Parathyroid adenoma (tissue), 2 donors: Measurements from ENCODE around the gene ANKRD44.

Source experiments
- H2AFZ ChIP-seq: fragments of 300-600 bp; sonication (generic); one replicate; pipeline ENCODE4 v1.7.0; 2017; ENCODE audit warnings: antibody characterized with exemption, mild to moderate bottlenecking
- H3K27ac ChIP-seq: fragments of 300-600 bp; sonication (generic); one replicate; pipeline ENCODE4 v1.7.0; 2017
- H3K27me3 ChIP-seq: fragments of 300-600 bp; sonication (generic); one replicate; pipeline ENCODE4 v1.7.0; 2017; ENCODE audit warnings: low read length; ENCODE audit not compliant: control insufficient read depth, insufficient read depth
- H3K36me3 ChIP-seq: fragments of 300-600 bp; sonication (generic); one replicate; pipeline ENCODE4 v1.7.0; 2017; ENCODE audit warnings: low read length; ENCODE audit not compliant: control insufficient read depth, insufficient read depth
- H3K4me1 ChIP-seq: fragments of 300-600 bp; sonication (generic); one replicate; pipeline ENCODE4 v1.7.0; 2017; ENCODE audit warnings: control low read depth
- H3K4me2 ChIP-seq: fragments of 300-600 bp; sonication (generic); one replicate; pipeline ENCODE4 v1.7.0; 2017; ENCODE audit warnings: low read length
- H3K4me3 ChIP-seq: fragments of 300-600 bp; sonication (generic); one replicate; pipeline ENCODE4 v1.7.0; 2017; ENCODE audit warnings: low read depth, low read length
- H3K79me2 ChIP-seq: fragments of 300-600 bp; sonication (generic); one replicate; pipeline ENCODE4 v1.7.0; 2017; ENCODE audit warnings: control low read depth
- H3K9ac ChIP-seq: fragments of 300-600 bp; sonication (generic); one replicate; pipeline ENCODE4 v1.7.0; 2017; ENCODE audit warnings: mild to moderate bottlenecking
- H3K9me3 ChIP-seq: fragments of 300-600 bp; sonication (generic); one replicate; pipeline ENCODE4 v1.7.0; 2017; ENCODE audit warnings: low read length; ENCODE audit not compliant: control insufficient read depth
- TF ChIP-seq, protein P1 (sequence below): fragments of 300-600 bp; sonication (generic); IDR thresholded peaks from one replicate; pipeline ENCODE4 v1.7.0; 2017; ENCODE audit warnings: antibody characterized with exemption, mild to moderate bottlenecking
- donor health status: primary hyperparathyroidism.

ANKRD44 gene

GRCh38 chr2:197059477-197059876 lies 251.1 kb downstream of the ANKRD44 start:
- TF ChIP-seq, protein P1, sequence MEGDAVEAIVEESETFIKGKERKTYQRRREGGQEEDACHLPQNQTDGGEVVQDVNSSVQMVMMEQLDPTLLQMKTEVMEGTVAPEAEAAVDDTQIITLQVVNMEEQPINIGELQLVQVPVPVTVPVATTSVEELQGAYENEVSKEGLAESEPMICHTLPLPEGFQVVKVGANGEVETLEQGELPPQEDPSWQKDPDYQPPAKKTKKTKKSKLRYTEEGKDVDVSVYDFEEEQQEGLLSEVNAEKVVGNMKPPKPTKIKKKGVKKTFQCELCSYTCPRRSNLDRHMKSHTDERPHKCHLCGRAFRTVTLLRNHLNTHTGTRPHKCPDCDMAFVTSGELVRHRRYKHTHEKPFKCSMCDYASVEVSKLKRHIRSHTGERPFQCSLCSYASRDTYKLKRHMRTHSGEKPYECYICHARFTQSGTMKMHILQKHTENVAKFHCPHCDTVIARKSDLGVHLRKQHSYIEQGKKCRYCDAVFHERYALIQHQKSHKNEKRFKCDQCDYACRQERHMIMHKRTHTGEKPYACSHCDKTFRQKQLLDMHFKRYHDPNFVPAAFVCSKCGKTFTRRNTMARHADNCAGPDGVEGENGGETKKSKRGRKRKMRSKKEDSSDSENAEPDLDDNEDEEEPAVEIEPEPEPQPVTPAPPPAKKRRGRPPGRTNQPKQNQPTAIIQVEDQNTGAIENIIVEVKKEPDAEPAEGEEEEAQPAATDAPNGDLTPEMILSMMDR, result no peak
- Histone ChIP-seq H3K27me3 (no peaks in the 10 kb centered on the region), H3K9me3 (no peaks in the 10 kb centered on the region), H3K4me1 (no peaks in the 10 kb centered on the region), H3K27ac (no peak overlapping the region), H3K79me2 (no peaks in the 10 kb centered on the region), H3K36me3 (no peaks in the 10 kb centered on the region), H3K4me2 (no peak overlapping the region), H2AFZ (no peak overlapping the region), H3K9ac (no peak overlapping the region), H3K4me3 (no peak overlapping the region)

DNA sequence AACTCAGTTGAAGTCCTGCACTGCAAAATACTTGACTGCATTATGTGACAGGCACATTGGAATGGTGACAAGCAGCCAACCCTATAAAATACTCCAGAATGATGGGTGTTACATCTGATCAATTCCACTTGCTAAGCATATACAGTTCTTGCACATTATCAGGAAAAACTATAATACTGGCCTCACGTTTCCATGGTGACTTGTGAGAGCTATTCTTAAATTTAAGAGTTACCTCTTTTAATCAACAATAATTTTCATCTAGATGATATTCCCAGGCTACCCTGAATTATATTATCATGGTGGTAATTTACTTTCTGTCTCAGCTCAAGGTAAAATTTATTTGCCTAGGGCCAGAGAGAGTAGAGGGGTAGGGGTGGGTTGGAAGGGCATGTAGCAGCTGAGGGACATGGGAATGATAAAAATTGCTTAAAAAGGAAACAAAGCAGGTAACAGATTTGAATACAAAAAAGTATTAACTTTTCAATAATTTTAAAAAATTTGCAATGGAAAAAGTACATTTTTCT lies 251.7 kb downstream of the ANKRD44 start:
- Histone ChIP-seq H2AFZ (no peak overlapping the region), H3K9me3 (no peaks in the 10 kb centered on the region), H3K27ac (no peak overlapping the region), H3K4me3 (no peak overlapping the region), H3K79me2 (no peaks in the 10 kb centered on the region), H3K27me3 (no peaks in the 10 kb centered on the region), H3K9ac (no peak overlapping the region), H3K4me1 (no peaks in the 10 kb centered on the region), H3K4me2 (no peak overlapping the region), H3K36me3 (no peaks in the 10 kb centered on the region)
- TF ChIP-seq, protein P1, result no peak

DNA sequence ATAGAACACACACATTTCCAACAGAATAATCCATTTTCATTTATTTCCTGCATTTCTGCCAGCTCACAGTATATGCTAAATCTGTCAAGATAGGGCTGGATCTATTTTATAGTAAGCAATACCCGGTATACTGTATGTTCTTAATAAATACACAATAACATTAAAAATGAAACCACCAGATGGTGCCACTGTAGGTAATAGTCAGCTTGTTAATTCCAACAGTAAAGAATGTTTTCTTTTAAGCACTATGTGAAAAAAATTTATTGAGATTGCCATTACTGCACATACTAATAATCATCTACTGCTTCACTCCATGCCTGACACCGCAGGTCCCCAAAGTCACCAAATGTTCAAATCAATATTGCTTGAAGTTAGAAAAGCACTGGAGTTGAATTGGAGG lies 252.6 kb downstream of the ANKRD44 start:
- Histone ChIP-seq H3K9ac (no peak overlapping the region), H3K9me3 (no peaks in the 10 kb centered on the region), H3K27me3 (no peaks in the 10 kb centered on the region), H2AFZ (no peak overlapping the region), H3K79me2 (no peaks in the 10 kb centered on the region), H3K4me3 (no peak overlapping the region), H3K36me3 (no peaks in the 10 kb centered on the region), H3K27ac (no peak overlapping the region), H3K4me2 (no peak overlapping the region), H3K4me1 (no peaks in the 10 kb centered on the region)
- TF ChIP-seq, protein P1, result no peak

DNA sequence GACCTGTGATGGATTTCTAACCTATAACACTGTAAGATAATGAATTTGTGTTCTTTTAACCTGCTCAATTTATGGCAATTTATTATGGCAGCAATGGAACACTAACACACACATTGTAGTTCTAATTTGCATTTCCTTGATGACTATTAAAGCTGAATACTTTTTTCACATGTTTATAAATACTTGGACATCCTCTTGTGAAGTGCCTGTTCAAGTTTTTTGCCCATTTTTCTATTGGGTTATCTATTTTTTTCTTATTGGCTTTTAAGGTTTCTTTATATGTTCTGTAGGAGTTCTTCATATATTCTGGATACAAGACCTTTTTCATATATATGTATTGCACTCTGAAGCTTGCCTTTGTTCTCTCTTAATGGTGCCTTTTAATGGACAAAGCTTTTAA lies 255.5 kb downstream of the ANKRD44 start:
- no peak overlapping the region for H3K9ac ChIP-seq
- H3K79me2 ChIP-seq, result no peaks in the 10 kb centered on the region
- no peaks in the 10 kb centered on the region for H3K36me3 ChIP-seq
- TF ChIP-seq, protein P1, result no peak
- no peaks in the 10 kb centered on the region for H3K27me3 ChIP-seq
- H2AFZ ChIP-seq, result no peak overlapping the region
- no peaks in the 10 kb centered on the region for H3K9me3 ChIP-seq
- H3K4me2 ChIP-seq, result no peak overlapping the region
- no peaks in the 10 kb centered on the region for H3K4me1 ChIP-seq
- H3K4me3 ChIP-seq, result no peak overlapping the region
- H3K27ac ChIP-seq, result no peak overlapping the region

GRCh38 chr2:197054437-197054836 lies 256.1 kb downstream of the ANKRD44 start:
- H3K27ac ChIP-seq, result no peak overlapping the region
- H3K9me3 ChIP-seq, result no peaks in the 10 kb centered on the region
- H3K27me3 ChIP-seq, result no peaks in the 10 kb centered on the region
- no peak overlapping the region for H2AFZ ChIP-seq
- H3K4me3 ChIP-seq, result no peak overlapping the region
- no peak overlapping the region for H3K9ac ChIP-seq
- no peaks in the 10 kb centered on the region for H3K36me3 ChIP-seq
- H3K4me1 ChIP-seq, result no peaks in the 10 kb centered on the region
- TF ChIP-seq, protein P1, result no peak
- H3K79me2 ChIP-seq, result no peaks in the 10 kb centered on the region
- no peak overlapping the region for H3K4me2 ChIP-seq
